ENCODE results near the gene SLC38A3.

The SLC38A3 gene

GRCh38 chr3:50169232-50169832 lies 35.7 kb upstream of the SLC38A3 start:
- no peak for DNase-seq

DNA sequence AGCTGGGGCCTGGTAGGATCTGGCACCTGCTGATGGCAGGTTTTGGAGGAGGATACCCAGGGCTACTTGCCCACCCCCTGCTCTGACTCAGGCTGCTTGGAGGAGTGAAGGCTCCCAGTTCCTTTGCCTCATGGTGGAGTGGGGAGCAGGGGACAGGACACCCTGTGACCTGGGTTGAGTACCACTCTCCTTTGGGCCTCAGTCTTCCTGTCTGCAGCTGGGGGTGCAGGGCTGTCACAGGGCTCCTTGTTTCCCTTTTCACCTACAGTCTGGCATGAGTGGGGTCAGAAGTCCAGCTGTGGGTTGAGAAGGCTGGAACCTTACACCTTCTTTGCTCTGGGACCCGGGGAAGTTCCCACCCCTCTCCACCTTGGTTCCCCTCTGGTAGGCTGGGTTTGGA lies 35.2 kb upstream of the SLC38A3 start:
- no peak for DNase-seq

GRCh38 chr3:50170689-50171088 lies 34.4 kb upstream of the SLC38A3 start:
- DNase-seq: no peak

DNA sequence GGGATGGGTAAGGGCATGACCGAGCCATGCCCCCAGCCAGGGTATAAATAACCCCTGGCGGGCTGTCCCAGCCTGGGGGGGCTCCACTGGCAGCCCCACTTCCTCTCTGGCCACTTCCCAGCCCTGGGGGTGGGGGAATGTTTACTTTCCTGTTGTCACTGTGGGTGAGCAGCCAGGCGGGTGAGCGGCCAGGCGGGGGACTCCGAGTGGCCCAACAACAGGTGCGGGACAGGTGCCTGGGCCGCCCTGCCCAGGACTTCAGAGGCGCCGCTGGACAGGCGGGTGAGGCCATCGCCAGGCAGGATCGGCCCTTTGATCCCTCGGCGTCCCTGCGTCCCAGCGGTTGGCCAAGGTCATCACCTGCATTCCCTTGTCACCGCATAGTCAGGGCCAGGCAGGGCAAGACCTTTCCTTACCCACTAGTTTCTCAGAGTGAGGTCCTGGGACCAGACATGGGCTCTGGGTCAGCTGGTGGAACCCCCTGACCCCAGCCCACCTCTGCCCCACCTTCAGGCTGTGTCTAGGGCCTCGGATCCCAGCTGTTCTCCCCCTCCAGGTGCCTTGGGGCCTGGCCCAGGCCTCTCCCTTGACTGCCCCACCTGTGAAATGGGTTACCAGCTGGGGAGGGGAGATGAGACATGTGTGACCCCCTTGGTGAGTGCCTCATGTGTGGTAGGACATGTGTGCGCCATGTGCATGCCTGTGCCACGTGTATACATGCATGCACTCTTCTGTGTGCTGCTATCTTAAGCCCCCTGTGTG lies 33.4 kb upstream of the SLC38A3 start:
- no peak for DNase-seq

- no peak for DNase-seq
Measured at GRCh38 chr3:50172626-50173220, 32.3 kb upstream of the SLC38A3 start.

- DNase-seq: no peak
Measured at GRCh38 chr3:50173685-50174516, 31.2 kb upstream of the SLC38A3 start.

- DNase-seq: no peak
Measured at GRCh38 chr3:50174517-50174895, 30.6 kb upstream of the SLC38A3 start.

DNA sequence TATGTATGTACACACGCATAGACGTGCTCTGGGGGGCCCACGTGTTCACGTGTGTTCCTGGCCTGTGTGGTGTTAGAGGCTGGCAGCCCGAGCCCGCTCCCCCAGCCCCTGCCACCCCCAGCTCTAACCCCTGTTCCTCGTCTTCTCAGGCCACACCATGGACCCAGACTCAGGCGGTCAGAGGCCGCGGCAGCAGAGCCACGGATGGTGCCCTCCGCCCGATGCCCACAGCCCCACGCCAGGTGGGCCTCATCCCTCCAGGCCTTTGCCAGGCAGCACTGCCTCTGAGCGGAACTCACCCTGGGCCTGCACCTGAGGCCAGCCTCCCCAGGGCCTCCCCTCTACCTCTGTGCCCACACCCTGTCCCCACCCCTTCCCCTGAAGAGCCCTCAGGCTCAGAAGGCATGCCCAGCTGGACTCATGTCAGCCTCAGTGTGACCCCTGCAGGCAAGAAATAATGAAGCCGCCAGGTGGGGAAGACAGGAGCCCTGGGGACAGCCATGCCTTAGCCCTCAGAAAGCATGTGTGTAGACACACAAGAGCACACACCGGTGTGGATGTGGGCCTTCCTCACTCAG lies 30.0 kb upstream of the SLC38A3 start:
- no peak for DNase-seq

DNA sequence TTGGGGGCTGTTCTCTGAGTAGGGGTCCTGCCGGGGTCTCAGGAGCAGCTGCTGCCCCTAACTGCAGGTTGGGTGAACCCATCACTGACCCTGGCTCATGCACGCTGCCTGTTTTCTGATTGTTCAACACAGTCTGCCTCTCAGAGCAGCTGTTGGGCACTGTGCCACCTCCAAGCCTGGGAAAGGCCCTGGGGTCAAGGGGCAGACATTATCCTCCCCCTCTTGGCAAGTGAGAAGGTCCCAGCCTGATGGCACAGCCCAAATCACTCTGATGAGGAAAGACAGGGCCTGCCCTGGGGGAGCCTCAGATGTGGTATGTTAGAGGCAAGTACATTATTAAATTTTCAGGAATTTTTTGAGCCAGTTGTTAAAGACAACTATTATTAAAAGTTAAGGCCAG lies 27.7 kb upstream of the SLC38A3 start:
- no peak for DNase-seq

DNA sequence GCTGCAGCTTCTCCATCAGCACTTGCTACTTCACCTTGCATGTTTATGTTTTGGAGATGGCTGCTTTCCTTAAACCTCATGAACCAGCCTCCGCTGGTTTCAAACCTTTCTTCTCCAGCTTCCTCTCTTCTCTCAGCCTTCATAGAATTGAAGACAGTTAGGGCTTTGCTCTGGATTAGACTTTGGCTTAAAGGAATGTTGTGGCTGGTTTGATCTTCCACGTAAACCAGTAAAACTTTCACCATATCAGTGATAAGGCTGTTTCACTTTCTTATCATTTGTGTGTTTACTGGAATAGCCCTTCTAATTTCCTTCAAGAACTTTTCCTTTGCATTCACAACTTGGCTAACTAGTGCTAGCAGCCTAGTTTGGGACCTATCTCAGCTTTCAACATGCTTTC lies 25.4 kb upstream of the SLC38A3 start:
- no peak for DNase-seq

DNA sequence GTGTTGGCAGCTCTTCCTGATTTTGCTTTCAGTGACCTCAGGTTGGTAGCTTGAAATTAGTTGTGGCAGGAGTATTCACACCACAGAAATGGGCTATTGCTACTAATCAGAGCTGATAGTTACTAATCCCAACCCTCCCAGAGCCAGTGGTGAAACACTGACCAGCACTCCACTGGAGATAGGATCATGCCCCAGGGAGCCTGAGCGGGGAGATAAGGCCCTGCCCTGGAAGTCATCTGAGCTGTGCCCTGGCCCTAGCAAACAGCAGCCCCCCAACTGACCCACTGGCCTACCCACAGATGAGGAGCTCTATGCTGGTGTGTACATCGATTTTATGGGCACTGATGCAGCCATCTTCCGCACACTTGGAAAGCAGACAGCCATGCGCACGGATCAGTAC lies 23.1 kb upstream of the SLC38A3 start:
- no peak for DNase-seq

- no peak for DNase-seq
Measured at GRCh38 chr3:50182533-50183099, 22.5 kb upstream of the SLC38A3 start.

DNA sequence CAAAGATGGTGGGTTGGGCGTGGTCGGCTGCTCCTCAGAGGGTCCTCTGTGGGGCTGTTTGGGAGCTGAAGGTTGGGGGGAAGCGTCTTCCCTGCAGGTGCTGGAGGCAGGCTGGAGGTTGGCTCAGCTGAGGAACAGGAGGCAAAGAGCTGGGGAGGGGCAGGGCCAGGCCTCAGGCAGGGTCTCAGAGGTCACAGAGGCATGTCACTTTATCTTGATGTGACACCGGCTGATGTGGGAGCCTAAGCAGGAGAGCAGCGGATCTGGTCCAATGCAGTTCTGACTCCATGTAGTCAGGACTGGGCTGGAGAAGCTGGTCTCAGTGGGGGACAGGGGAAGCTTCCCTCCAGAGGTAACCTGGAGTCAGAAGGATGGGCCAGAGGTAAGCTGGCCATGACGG lies 21.3 kb upstream of the SLC38A3 start:
- DNase-seq: no peak

DNA sequence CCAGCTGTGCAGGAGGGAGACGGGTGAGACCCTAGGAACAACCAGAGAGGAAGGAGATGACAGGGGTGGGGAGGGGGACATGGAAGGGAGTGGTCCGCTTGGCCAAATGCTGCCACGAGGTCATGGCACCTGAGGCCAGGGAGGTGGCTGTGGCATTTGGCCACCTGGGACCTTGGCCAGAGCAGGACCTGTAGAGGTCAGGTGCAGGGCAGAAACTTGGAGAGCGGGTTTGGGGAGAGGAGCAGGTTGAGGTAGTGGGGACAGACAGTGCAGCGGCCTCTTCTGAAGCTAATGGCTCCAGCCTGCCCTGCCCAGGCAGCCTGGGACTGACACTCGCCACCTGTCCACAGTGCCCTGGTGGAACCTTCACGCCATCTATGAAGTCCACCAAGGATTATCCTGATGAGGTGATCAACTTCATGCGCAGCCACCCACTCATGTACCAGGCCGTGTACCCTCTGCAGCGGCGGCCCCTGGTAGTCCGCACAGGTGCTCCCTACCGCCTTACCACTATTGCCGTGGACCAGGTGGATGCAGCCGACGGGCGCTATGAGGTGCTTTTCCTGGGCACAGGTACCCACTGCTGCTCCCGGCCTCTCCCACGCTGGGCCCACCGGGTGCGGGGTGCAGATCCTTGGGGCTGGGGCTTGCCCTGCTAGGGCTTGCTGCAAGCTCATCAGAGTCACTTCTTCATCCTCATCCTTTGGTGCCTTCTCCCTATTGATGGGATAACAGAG lies 20.7 kb upstream of the SLC38A3 start:
- DNase-seq: no peak

DNA sequence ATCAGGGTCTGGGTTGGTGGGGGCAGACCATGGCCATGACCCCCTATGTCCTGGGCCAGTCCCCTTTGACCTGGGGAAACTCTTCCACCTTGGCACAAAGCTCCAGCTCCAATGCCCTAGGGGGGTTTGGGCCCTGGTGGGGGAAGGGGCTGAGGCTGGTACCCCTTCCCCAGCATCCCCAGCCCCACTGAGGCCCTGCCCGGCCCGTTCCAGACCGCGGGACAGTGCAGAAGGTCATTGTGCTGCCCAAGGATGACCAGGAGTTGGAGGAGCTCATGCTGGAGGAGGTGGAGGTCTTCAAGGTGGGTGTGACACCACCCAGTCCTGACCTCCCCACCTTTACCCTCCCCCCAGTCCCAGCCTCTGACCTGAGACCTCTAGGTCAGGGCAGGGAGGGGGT lies 19.8 kb upstream of the SLC38A3 start:
- no peak for DNase-seq

DNA sequence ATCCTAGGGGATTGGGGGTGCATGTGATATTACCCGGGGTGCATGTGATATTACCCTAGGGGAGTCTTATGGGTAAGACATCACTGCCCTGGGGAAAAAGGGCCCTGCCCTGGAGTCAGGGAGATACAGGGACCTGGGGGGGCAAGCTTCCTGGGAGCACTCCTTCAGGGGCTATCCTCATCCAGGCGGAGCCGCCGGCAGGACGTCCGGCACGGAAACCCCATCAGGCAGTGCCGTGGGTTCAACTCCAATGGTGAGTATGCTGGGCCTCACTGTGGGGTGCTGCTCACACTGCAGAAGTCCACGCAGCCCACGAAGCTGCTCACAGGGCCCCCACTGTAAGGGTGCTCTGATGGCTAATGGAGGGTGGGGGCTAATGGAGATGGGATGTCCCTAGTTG lies 19.0 kb upstream of the SLC38A3 start:
- no peak for DNase-seq

GRCh38 chr3:50187750-50188149 lies 17.3 kb upstream of the SLC38A3 start:
- DNase-seq: no peak

DNA sequence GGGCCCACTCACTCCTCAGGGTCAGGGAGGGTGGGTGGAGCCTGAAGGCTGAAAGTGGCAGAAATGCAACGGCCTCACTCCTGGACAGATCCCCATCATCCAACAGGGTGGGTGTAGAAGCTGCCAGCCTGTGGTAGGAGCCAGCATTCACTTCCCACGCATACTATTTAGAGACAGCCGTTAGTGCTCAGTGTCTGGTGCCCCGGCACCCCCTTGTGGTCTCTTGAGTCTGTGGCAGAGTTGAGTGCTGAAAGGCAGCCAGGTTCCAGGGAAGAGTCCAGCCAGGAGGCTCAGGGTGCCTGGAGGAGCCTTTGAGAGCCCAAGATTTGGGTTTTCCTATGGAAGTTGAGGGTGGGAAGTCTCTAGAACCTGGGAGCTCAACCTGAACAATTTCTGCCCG lies 15.8 kb upstream of the SLC38A3 start:
- peak; percentile 53 for DNase-seq

DNA sequence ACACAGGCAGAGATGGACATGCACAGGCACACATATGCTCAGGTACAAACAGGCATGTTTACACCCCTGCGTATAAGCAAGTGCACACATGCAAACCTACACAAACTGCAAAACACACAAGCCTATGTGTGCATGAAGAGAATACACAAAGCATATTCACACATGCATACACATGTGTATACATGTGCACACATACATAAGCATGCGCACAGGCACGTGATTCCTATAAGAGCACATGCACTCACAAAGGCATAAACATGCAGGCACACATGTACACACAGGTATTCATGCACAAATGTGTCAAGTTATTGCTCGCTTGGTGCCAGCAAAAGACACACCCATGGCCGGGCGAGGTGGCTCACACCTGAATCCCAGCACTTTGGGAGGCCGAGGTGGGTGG lies 15.1 kb upstream of the SLC38A3 start:
- DNase-seq: no peak

DNA sequence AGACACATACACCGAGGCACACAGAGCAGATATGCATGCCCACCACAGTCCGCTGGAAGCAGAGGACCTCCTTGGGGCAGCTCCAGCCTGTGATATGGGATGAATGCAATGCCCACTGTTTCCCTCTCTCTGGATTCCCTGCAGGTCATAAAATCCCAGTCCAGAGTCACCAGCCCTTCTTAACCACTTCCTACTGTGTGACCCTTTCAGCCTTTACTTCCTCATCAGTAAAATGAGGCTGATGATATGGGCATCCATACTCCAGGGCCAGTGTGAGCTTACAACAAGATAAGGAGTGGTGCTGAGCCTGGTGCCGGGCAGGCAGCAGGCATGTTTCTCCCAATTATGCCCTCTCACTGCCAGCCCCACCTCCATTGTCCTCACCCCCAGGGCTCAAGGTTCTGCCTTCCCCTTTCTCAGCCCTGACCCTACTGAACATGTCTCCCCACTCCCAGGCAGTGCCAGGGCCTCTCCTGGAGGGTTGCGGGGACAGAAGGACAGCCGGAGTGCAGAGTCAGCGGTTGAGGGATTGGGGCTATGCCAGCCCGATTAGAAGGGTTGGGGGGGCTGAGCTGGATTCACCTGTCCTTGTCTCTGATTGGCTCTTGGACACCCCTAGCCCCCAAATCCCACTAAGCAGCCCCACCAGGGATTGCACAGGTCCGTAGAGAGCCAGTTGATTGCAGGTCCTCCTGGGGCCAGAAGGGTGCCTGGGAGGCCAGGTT lies 14.0 kb upstream of the SLC38A3 start, which contains the start of gene GNAT1:
TSS of gene GNAT1 (plus strand) at position 675 of the 725 bp plus-strand sequence. CDS start 116 bp downstream, outside the sequence.
- no peak for DNase-seq

DNA sequence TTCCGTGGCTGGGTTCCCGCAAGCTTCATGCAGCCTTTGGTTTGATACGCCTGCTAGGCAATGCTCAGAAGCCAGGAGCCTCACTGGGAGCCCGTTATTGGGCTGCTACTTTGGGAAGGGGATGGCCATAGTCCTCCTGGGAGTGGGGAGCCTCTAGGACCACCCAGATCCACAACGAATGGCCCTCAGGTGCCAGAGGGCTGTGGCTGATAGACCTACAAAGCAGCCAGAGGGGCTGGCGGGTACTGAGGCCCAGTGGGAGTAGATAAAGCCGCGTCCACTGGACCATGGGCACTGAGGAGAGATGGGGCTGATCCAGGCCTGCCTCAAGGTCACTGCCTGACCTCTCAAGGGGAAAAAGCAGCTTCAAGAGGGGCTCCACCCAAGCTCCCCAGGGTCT lies 12.9 kb upstream of the SLC38A3 start:
- DNase-seq: no peak
